Psoas muscle (tissue), 8 donors: ENCODE results near the gene BTG2. TPM values are rescaled to one million over a fixed set of nuclear protein-coding genes. Genes with fewer than 3 reads are reported as not detected.
"Not testable (repeated sequence)": the region's sequence is repeated elsewhere in the genome, so short reads cannot be mapped to it uniquely, and the experiment has no call there.

Source experiments
- ATAC-seq, 4 donors: fragments of 200-7000 bp; cut with Tn5 transposase; one replicate each; pipeline ENCODE4 v1.9.1; 2020; ENCODE audit warnings: moderate library complexity in 3 of 4, mild to moderate bottlenecking in 2 of 4
- DNase-seq, 2 donors: peaks; one replicate each; pipeline ENCODE4 v3.0.0-alpha.2; 2020
- H3K27ac ChIP-seq: fragments of 200-600 bp; one replicate; pipeline ENCODE4 v1.8.0; 2022
- H3K27me3 ChIP-seq, 3 donors: fragments of 200-600 bp in 1 of 3; one replicate each; pipeline versions ENCODE4 v1.6.1 to v1.8.0; 2013 to 2022; ENCODE audit warnings: low read length in 2 of 3, mild to moderate bottlenecking in 2 of 3, moderate library complexity in 1 of 3; ENCODE audit not compliant: insufficient read depth in 3 of 3
- H3K36me3 ChIP-seq, 2 donors: fragments of 200-600 bp in 1 of 2; one replicate each; pipeline versions ENCODE4 v1.6.1 to v1.8.0; 2013 to 2022; ENCODE audit warnings: low read depth in 1 of 2, mild to moderate bottlenecking in 1 of 2, moderate library complexity in 1 of 2; ENCODE audit not compliant: insufficient read depth in 1 of 2
- H3K4me1 ChIP-seq: fragments of 200-600 bp; one replicate; pipeline ENCODE4 v1.8.0; 2022
- H3K4me3 ChIP-seq: fragments of 200-600 bp; one replicate; pipeline ENCODE4 v1.8.0; 2022; ENCODE audit warnings: mild to moderate bottlenecking
- H3K9me3 ChIP-seq: fragments of 200-600 bp; one replicate; pipeline ENCODE4 v1.8.0; 2022
- CTCF ChIP-seq: fragments of 200-600 bp; IDR thresholded peaks from one replicate; pipeline ENCODE4 v1.8.0; 2022; ENCODE audit warnings: antibody characterized with exemption
- WGBS, 3 donors: extraction: QIAGEN DNeasy Blood & Tissue Kit; methylation state at CpG; one replicate each; pipeline versions ENCODE4 v1.1.6 to v1.1.7; 2013; 5-methylcytosine and 5-hydroxymethylcytosine counted together
- intact Hi-C, 2 donors: fragments of 100-400 bp; cut with DNase I; formaldehyde crosslinking; loops; one replicate each; pipeline versions ENCODE4 v1.11.0 to v1.14.2; 2022
- long read RNA-seq, 2 donors: library from polyadenylated mRNA; unstranded; transcript quantifications; one replicate each; pipeline ENCODE4 v2.0.0, GENCODE V29; 2021
- polyA plus RNA-seq, 3 donors: library from polyadenylated mRNA; stranded (reverse); fragments of 200-250 nt; gene quantifications; one replicate each; pipeline ENCODE4 v1.2.3, GENCODE V29; 2013
- total RNA-seq, 4 donors: library from RNA; stranded (reverse); fragmentation: NEBNext Ultra II Directional in 2 of 4; extraction: Animal tissue kit (Norgen Biotek cat#: 25700) in 2 of 4; gene quantifications; one replicate each; pipeline versions ENCODE4 v1.2.1 to v1.2.4, GENCODE V29; 2021 to 2023
- donor health status: healthy with polysubstance abuse.
- donor health status: DM: no; HTN: no; CAD: no; lungs with moderate emphysema.
- donor health status: Bipolar disorder and iron deficiency.
- donor health status: healthy.
- donor health status: DM: yes; HTN: yes; CAD: no.
- donor health status: DM: no; HTN: no; CAD: no.
- donor health status: DM: no; HTN: no; CAD: no.
- donor health status: DM: yes; HTN: yes; CAD: no.

BTG2 gene
- total RNA-seq, result 100 to 1,000 TPM in 3 of 4 donors, 10 to 100 TPM in 1; 83.0 to 360 (median 224) TPM
- polyA plus RNA-seq, result 100 to 1,000 TPM in 1 of 3 donors, 10 to 100 TPM in 2; 17.6 to 119 (median 60.4) TPM
- long read RNA-seq, donor 1, transcript BTG2-201 (2 exons, 2,712 nt), result major isoform, 128 of 176 reads
- long read RNA-seq, donor 1, partial matches to known transcripts, result 47 of 176 reads
- long read RNA-seq, donor 1, other reads (novel, unspliced or antisense), result 1 of 176 reads
- long read RNA-seq, donor 2, transcript BTG2-201 (2 exons, 2,712 nt), result major isoform, 229 of 332 reads
- long read RNA-seq, donor 2, partial matches to known transcripts, result 0 of 332 reads
- long read RNA-seq, donor 2, other reads (novel, unspliced or antisense), result 103 of 332 reads

GRCh38 chr1:203304919-203305808 is at the start of gene BTG2:
Gene BTG2 (plus strand): TSS chr1:203305519. CDS start chr1:203305607, 88 bp downstream.
- TF ChIP-seq CTCF, result no peak
- Histone ChIP-seq H3K4me3 (peak within 1 kb of the TSS; percentile 93), H3K9me3 (no peaks in the 10 kb centered on the region), H3K27ac (peak within 1 kb of the TSS; percentile 98), H3K36me3 (peaks cover 0 to 29% of the 10 kb centered on the region in 2 donors), H3K4me1 (peaks cover 27% of the 10 kb centered on the region), H3K27me3 (no peaks in the 10 kb centered on the region)
- ATAC-seq (peak; percentile 83 to 87 (median 86)), DNase-seq (peak; percentile 93 to 97)
- WGBS, 3 donors, result 2 to 5% (median 2%) methylated on average over 60 to 79 of the region's 79 CpGs
- intact Hi-C loops, result no loop called here

GRCh38 chr1:203256636-203257035 is 48.7 kb upstream of the BTG2 start:
- H3K4me3 ChIP-seq, ATAC-seq, DNase-seq, H3K27ac ChIP-seq, H3K9me3 ChIP-seq, intact Hi-C loops, H3K36me3 ChIP-seq, H3K4me1 ChIP-seq: not testable (repeated sequence)
- WGBS, 3 donors, result 87 to 88% (median 88%) methylated on average over 9 of the region's 9 CpGs
- peaks cover 0 to 18% (median 2%) of the 10 kb centered on the region in 3 donors for H3K27me3 ChIP-seq

GRCh38 chr1:203263496-203263895 is 41.8 kb upstream of the BTG2 start:
- Histone ChIP-seq H3K27ac (no peak overlapping the region), H3K4me1 (peaks cover 5% of the 10 kb centered on the region), H3K4me3 (no peak overlapping the region), H3K9me3 (no peaks in the 10 kb centered on the region), H3K27me3 (no peaks in the 10 kb centered on the region), H3K36me3 (no peaks in the 10 kb centered on the region)
- intact Hi-C loops, result no loop called here
- DNase-seq (no peak), ATAC-seq (no peak)
- no peak for TF ChIP-seq CTCF
- 64 to 68% (median 67%) methylated on average over 10 of the region's 10 CpGs for WGBS, 3 donors

GRCh38 chr1:203264052-203264501 is 41.2 kb upstream of the BTG2 start:
- intact Hi-C loops, result no loop called here
- no peak for TF ChIP-seq CTCF
- H3K36me3 ChIP-seq, result no peaks in the 10 kb centered on the region
- ATAC-seq (no peak), DNase-seq (no peak)
- no peaks in the 10 kb centered on the region for H3K27me3 ChIP-seq
- no peaks in the 10 kb centered on the region for H3K9me3 ChIP-seq
- H3K27ac ChIP-seq, result no peak overlapping the region
- H3K4me1 ChIP-seq, result peaks cover 10% of the 10 kb centered on the region
- WGBS, 3 donors, result 43 to 63% (median 57%) methylated on average over 6 of the region's 6 CpGs
- H3K4me3 ChIP-seq, result no peak overlapping the region

GRCh38 chr1:203265541-203265940 is 39.8 kb upstream of the BTG2 start:
- no peak for TF ChIP-seq CTCF
- H3K27ac ChIP-seq, result no peak overlapping the region
- no peaks in the 10 kb centered on the region for H3K27me3 ChIP-seq
- intact Hi-C loops, result loop anchor here (5.0 kb wide), 3 partner anchors 88 to 223 kb away; partner anchors contain the start of gene MYBPH (in 1 of the 2)
- DNase-seq (no peak), ATAC-seq (no peak)
- H3K36me3 ChIP-seq, result no peaks in the 10 kb centered on the region
- H3K9me3 ChIP-seq, result no peaks in the 10 kb centered on the region
- H3K4me1 ChIP-seq, result peaks cover 23% of the 10 kb centered on the region
- 56 to 74% (median 73%) methylated on average over 4 of the region's 4 CpGs for WGBS, 3 donors
- H3K4me3 ChIP-seq, result no peak overlapping the region

- H3K4me3 ChIP-seq, H3K36me3 ChIP-seq, H3K27ac ChIP-seq, H3K27me3 ChIP-seq, ATAC-seq, H3K9me3 ChIP-seq, DNase-seq: not testable (repeated sequence)
- H3K4me1 ChIP-seq, result peaks cover 29% of the 10 kb centered on the region
- 63 to 73% (median 64%) methylated on average over 3 to 5 of the region's 5 CpGs for WGBS, 3 donors
- intact Hi-C loops, result loop anchor here (5.0 kb wide), 3 partner anchors 89 to 224 kb away; partner anchors contain the start of gene MYBPH (in 1 of the 2)
Measured at GRCh38 chr1:203266140-203266539, 39.2 kb upstream of the BTG2 start.
